ENCODE data around the gene KDM2B.
"Not testable (repeated sequence)": the region's sequence is repeated elsewhere in the genome, so short reads cannot be mapped to it uniquely, and the experiment has no call there.

The KDM2B gene

GRCh38 chr12:121398355-121398754 lies 182.5 kb downstream of the KDM2B start:
- DNase-seq (ENCODE audit: extremely low read depth in 1 of 2, low read depth in 1 of 2), result no peak

- no peak for DNase-seq (ENCODE audit: extremely low read depth in 1 of 2, low read depth in 1 of 2)
Observed at GRCh38 chr12:121397521-121397920, 183.3 kb downstream of the KDM2B start.

GRCh38 chr12:121392325-121392716 lies 188.5 kb downstream of the KDM2B start:
- no peak for DNase-seq (ENCODE audit: extremely low read depth in 1 of 2, low read depth in 1 of 2)

GRCh38 chr12:121391619-121392324 lies 189.1 kb downstream of the KDM2B start:
- DNase-seq (ENCODE audit: extremely low read depth in 1 of 2, low read depth in 1 of 2), result peak in 1 of 2 donors; percentile 18

- DNase-seq (ENCODE audit: extremely low read depth in 1 of 2, low read depth in 1 of 2), result no peak
Observed at GRCh38 chr12:121390856-121391255, 190.0 kb downstream of the KDM2B start.

GRCh38 chr12:121388421-121388981 lies 192.3 kb downstream of the KDM2B start:
- no peak for DNase-seq (ENCODE audit: extremely low read depth in 1 of 2, low read depth in 1 of 2)

- not testable (repeated sequence) for DNase-seq (ENCODE audit: extremely low read depth in 1 of 2, low read depth in 1 of 2)
Observed at GRCh38 chr12:121384891-121385290, 195.9 kb downstream of the KDM2B start.

- no peak for DNase-seq (ENCODE audit: extremely low read depth in 1 of 2, low read depth in 1 of 2)
Observed at GRCh38 chr12:121383601-121384021, 197.2 kb downstream of the KDM2B start.

- no peak for DNase-seq (ENCODE audit: extremely low read depth in 1 of 2, low read depth in 1 of 2)
Observed at GRCh38 chr12:121379945-121380344, 200.9 kb downstream of the KDM2B start.

All from stimulated activated CD8-positive, alpha-beta memory T cell treated with anti-CD3 and anti-CD28 coated beads, Interleukin-7, amount 100 ng/mL, for 48 hours (primary cell).